KOPT-K1 (cell line): ENCODE measurements around the gene DMKN.

Experiments used
- H3K27ac ChIP-seq: fragments of 200-600 bp; sonication (generic); 2 replicates; pipeline ENCODE4 v1.5.1; 2016; ENCODE audit warnings: antibody characterized with exemption, mild to moderate bottlenecking, low read depth, low read length; ENCODE audit not compliant: poor library complexity, severe bottlenecking
- H3K36me3 ChIP-seq: fragments of 200-600 bp; sonication (generic); 2 replicates; pipeline ENCODE4 v1.5.1; 2017; ENCODE audit warnings: antibody characterized with exemption, mild to moderate bottlenecking, low read length, moderate library complexity; ENCODE audit not compliant: insufficient read depth
- H3K9me3 ChIP-seq: fragments of 200-600 bp; sonication (generic); 2 replicates; pipeline ENCODE4 v1.5.1; 2017; ENCODE audit warnings: antibody characterized with exemption, low read length, mild to moderate bottlenecking; ENCODE audit not compliant: insufficient read depth, poor library complexity, severe bottlenecking

Gene DMKN

DNA sequence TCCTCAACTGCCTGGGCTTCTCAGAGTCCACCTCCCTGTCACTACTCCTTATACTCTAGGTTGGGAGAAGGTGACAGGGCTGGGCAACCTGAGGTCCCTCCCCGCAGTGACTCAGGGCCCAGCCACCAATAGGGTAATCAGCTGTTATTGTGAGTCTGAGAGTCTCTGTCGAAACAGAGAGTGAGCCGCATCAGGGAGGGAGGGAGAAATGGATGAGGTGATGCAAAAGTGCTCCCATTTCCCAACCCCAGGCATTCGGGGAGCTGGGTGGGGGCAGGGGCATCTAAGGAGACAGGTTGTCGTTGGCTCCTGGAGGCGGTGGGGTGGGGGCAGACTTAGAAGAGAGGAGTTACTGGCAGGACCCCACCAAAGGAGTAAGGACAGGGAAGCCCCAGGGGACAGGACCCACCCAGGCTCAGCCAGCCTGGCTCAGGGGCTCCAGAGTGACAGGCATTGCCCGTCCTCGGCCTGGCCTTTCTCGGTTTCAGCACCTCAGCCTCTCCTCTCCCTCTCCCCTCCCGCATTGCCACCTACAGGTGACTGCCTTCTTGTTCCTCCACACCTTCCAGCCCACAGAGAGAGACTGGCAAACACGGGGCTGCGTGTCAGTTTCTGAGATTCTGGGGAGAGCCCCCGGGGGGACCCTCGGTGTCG lies at the start of gene DMKN:
DMKN (minus strand) TSS at position 22 of the 654 bp plus-strand sequence. CDS start 174 bp downstream, outside the sequence.
- Histone ChIP-seq H3K27ac (no peak within 1 kb of the TSS), H3K9me3 (no peaks in the 10 kb centered on the region), H3K36me3 (no peaks in the 10 kb centered on the region)

DNA sequence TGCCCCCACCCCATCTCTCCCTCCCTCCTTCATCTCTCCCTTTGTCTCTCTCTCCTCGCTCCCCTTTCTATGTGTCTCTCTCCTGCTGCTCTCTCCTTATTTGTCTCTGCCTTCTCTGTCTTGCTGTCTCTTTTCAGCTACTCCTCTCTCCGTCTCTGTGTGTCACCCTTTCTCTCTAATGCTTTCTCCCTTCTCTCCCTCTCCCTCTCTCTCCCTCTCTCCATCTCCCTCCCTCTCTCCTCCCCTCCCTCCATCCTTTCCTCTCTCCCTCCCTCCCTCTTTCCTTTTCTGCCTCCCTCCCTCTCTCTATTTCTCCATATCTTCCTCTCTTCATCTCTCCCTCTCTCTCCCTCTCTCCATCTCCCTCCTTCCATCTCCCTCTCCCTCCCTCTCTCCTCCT lies 49.3 kb upstream of the DMKN start:
- no peaks in the 10 kb centered on the region for H3K9me3 ChIP-seq
- no peaks in the 10 kb centered on the region for H3K36me3 ChIP-seq
- H3K27ac ChIP-seq = no peak overlapping the region

- Histone ChIP-seq H3K9me3 (no peaks in the 10 kb centered on the region), H3K36me3 (no peaks in the 10 kb centered on the region), H3K27ac (no peak overlapping the region)
Measured at GRCh38 chr19:35562336-35562735, 48.9 kb upstream of the DMKN start.

DNA sequence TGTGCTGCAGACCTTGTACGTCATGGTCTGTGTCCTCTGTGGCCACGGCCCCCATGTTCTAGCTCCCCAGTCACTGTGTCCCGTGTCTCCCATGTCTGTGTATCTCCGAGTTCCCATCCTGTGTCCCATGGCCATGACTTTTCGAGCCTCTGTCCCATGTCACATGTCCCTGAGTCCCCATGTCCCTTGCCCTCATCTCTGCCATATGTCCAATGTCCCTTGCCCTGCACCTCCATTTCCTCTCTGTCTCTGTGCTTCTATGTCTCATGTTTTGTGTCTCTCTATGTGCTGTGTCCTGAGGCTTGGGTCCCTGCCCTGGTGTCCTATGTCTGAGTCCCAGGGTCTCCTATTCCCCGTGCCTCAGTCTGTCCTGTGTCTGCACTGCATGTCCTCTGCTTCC lies 48.0 kb upstream of the DMKN start:
- no peak overlapping the region for H3K27ac ChIP-seq
- H3K36me3 ChIP-seq = no peaks in the 10 kb centered on the region
- H3K9me3 ChIP-seq = no peaks in the 10 kb centered on the region

GRCh38 chr19:35560677-35561076 lies 47.2 kb upstream of the DMKN start:
- no peaks in the 10 kb centered on the region for H3K9me3 ChIP-seq
- H3K36me3 ChIP-seq = no peaks in the 10 kb centered on the region

DNA sequence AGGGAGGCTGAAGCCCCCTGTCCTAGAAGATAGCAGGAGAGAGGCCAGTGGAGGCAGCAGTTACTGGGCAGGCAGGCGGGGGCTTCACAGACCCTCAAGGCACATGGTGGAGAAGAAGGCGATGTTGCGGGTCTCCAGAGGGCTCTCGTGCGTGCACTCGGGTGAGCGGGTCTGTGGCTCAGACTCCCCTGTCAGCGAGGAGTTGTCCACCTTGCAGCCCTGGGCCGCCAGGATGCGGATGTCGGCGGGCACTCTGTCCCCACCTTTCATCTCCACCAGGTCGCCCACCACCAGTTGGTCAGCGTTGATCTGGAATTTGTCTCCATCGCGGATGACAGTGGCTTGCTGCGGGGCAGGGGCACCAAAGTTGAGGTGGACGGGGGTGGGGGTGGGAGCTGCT lies 46.8 kb upstream of the DMKN start:
- H3K9me3 ChIP-seq = no peaks in the 10 kb centered on the region
- no peaks in the 10 kb centered on the region for H3K36me3 ChIP-seq
- no peak overlapping the region for H3K27ac ChIP-seq

More at GRCh38 chr19:35560677-35561076, 47.2 kb upstream of the DMKN start:
- H3K27ac ChIP-seq = no peak overlapping the region

GRCh38 chr19:35559781-35560180 lies 46.3 kb upstream of the DMKN start:
- no peaks in the 10 kb centered on the region for H3K36me3 ChIP-seq
- no peaks in the 10 kb centered on the region for H3K9me3 ChIP-seq
- no peak overlapping the region for H3K27ac ChIP-seq

- H3K9me3 ChIP-seq = no peaks in the 10 kb centered on the region
- no peaks in the 10 kb centered on the region for H3K36me3 ChIP-seq
Measured at GRCh38 chr19:35559281-35559659, 45.8 kb upstream of the DMKN start.

DNA sequence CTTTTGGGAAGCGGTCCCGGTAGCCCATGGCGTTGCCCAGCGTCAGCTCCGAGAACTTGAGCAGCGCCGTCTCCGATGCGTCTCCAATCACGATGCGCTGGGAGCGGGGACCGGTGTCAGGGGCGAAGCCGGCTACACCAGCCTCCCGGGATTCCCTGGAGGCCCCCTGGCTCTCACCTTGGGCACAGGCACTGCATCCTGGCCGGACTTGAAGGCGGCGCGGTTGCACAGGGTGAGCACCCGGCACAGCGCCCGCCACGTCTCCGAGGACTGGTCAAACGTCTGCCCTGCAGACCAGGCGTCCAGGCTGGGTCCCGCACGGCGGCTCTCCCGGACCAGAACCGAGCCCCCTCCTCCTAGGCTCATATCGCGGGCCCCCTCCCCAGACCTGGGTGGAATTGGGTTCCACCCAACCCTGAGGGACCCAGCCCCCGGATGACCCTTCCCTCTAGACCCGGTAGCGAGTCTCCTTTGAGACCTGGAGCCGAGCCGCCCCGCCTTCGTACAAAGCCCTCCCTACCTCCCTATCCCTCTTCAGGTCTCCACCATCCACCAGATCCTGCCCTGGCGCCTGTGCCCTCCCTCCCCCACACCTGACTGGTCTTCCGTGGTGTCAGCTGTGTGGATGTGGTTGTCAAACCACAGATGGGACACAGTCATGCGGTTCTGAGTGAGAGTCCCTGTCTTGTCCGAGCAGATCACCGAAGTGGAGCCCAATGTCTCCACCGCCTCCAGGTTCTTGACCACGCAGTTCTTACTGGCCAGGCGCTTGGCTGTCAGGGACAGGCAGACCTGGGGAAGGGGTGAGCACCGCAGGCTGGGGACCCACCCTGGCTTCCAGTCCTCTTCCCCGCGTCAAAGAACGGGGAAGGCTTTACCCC lies 45.2 kb upstream of the DMKN start:
- Histone ChIP-seq H3K27ac (no peak overlapping the region), H3K9me3 (no peaks in the 10 kb centered on the region), H3K36me3 (no peaks in the 10 kb centered on the region)

More at GRCh38 chr19:35559281-35559659, 45.8 kb upstream of the DMKN start:
- H3K27ac ChIP-seq = no peak overlapping the region

- Histone ChIP-seq H3K36me3 (no peaks in the 10 kb centered on the region), H3K9me3 (no peaks in the 10 kb centered on the region), H3K27ac (no peak overlapping the region)
Measured at GRCh38 chr19:35557539-35558399, 44.3 kb upstream of the DMKN start.

DNA sequence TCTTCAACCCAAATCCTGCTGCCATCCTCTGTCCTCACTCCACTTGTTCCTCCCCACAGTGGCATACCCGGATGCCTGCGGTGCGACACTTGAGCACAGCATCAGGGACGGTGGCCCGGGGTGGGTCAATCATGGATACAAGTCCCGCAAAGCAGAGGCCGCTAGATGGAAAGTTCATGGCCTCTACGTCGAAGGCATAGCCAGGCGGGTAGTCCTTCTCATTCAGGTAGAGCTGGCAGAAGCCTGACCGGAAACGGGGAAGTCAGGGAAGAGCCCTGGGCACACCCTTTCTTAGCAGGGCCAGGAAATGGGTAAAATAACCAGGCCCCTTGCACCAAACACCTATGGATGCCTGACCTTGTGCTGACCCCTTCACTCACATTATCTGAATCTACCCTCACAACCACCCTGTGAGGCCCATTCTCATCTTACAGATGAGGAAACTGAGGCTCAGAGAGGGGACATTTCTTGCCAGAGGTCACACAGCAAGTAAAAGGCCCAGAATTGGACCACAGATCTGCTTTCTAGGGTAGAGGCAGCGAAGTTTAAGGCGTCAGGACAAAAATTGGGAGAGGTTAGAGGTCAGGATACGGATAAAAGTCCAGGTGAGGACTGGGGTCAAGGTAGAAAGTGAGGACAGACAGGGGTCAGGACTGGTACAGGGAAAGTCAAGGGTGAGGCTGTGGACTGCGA lies 43.5 kb upstream of the DMKN start:
- Histone ChIP-seq H3K9me3 (no peaks in the 10 kb centered on the region), H3K27ac (no peak overlapping the region), H3K36me3 (no peaks in the 10 kb centered on the region)

DNA sequence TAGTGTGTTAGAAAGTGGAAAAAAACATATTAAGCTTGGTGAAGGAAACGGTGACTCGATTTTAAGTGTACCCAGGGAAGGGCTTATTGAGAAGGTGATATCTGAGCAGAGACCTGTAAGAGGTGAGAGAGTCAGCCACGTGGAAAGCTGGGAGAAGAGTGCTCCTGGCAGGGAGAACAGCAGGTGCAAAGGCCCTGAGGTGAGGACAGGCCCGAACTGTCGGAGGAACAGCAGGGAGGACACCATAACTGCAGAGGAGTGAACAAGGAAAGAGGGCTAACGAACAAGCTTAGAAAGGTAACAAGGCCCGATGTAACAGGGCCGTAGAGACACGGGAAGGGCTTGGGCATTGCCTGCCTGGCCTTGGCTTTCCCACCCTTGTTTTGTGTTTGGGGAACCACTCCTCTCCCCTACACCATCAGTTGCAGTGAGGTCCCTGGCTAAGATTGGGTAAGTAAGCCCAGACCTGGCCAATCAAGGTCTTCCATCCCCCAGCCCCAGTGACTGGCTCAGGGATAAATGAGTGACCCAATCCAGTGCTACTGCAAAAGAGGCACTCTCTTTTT lies 42.7 kb upstream of the DMKN start:
- H3K27ac ChIP-seq = no peak overlapping the region
- no peaks in the 10 kb centered on the region for H3K9me3 ChIP-seq

DNA sequence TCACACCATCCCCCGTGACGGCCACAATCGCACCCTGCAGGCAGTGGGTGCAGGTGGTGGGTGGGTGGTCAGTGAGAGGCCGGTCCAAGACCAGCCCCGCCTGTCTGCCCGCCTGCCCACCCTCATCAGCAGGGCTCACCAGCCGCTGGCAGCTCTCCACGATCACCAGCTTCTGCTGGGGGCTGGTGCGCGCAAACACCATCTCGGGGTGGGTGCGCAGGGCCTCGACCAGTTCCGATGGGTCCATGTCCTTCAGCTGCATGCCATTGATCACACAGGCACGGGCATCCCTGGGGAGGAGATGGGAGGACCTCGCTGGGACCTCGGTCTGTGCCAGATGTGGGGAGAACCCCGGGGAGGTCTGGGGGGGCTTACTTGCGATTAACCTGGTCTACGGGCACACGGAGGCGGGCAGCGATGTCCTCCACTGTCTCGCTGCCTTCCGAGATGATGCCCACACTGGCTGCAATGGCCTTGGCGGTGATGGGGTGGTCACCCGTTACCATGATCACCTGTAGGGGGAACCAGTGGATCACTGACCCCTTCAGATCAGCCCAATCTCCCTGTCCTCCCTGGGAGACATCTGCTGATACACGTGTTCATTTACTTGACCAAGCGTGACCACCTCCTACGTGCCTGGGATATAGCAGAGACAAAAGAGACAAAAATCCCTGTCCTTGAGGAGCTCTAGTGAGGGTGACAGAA lies 42.0 kb upstream of the DMKN start:
- no peaks in the 10 kb centered on the region for H3K9me3 ChIP-seq
- H3K27ac ChIP-seq = no peak overlapping the region
- no peaks in the 10 kb centered on the region for H3K36me3 ChIP-seq

More for the DNA sequence above, 42.7 kb upstream of the DMKN start:
- H3K36me3 ChIP-seq = no peaks in the 10 kb centered on the region

- H3K9me3 ChIP-seq = no peaks in the 10 kb centered on the region
- H3K27ac ChIP-seq = no peak overlapping the region
- H3K36me3 ChIP-seq = no peaks in the 10 kb centered on the region
Measured at GRCh38 chr19:35554076-35554475, 40.6 kb upstream of the DMKN start.
